ENCODE data around the gene CACNA1E.

The CACNA1E gene

GRCh38 chr1:181483285-181484195 is at the start of gene CACNA1E:
TSS of gene CACNA1E (plus strand) at chr1:181483517. CDS start at chr1:181483745, 228 bp downstream.
- peaks cover 48% of the 10 kb centered on the region for H3K27me3 ChIP-seq (ENCODE audit: low read depth, low read length)
- H3K4me3 ChIP-seq (ENCODE audit: low read depth in 1 of 2, low read length in 2 of 2) = peak within 1 kb of the TSS; percentile 24 to 67
- H3K27ac ChIP-seq (ENCODE audit: low read length) = no peak within 1 kb of the TSS
- H3K9me3 ChIP-seq (ENCODE audit: control insufficient read depth in 1 of 2, low read length in 2 of 2) = no peaks in the 10 kb centered on the region
- H3K4me1 ChIP-seq (ENCODE audit: control insufficient read depth in 1 of 2, insufficient read depth in 2 of 2, low read length in 2 of 2) = peaks cover 0 to 26% of the 10 kb centered on the region in 2 donors
- H3K36me3 ChIP-seq (ENCODE audit: control insufficient read depth in 1 of 2, insufficient read depth in 2 of 2, low read length in 2 of 2) = no peaks in the 10 kb centered on the region

GRCh38 chr1:181433931-181434330 is 49.4 kb upstream of the CACNA1E start:
- Histone ChIP-seq H3K27me3 (ENCODE audit: low read depth, low read length) (peaks cover 4% of the 10 kb centered on the region), H3K27ac (ENCODE audit: low read length) (no peak overlapping the region), H3K4me3 (ENCODE audit: low read depth in 1 of 2, low read length in 2 of 2) (no peak overlapping the region), H3K4me1 (ENCODE audit: control insufficient read depth in 1 of 2, insufficient read depth in 2 of 2, low read length in 2 of 2) (no peaks in the 10 kb centered on the region), H3K9me3 (ENCODE audit: control insufficient read depth in 1 of 2, low read length in 2 of 2) (no peaks in the 10 kb centered on the region), H3K36me3 (ENCODE audit: control insufficient read depth in 1 of 2, insufficient read depth in 2 of 2, low read length in 2 of 2) (no peaks in the 10 kb centered on the region)

- H3K9me3 ChIP-seq (ENCODE audit: control insufficient read depth in 1 of 2, low read length in 2 of 2) = no peaks in the 10 kb centered on the region
- peaks cover 4% of the 10 kb centered on the region for H3K27me3 ChIP-seq (ENCODE audit: low read depth, low read length)
- H3K36me3 ChIP-seq (ENCODE audit: control insufficient read depth in 1 of 2, insufficient read depth in 2 of 2, low read length in 2 of 2) = no peaks in the 10 kb centered on the region
- no peaks in the 10 kb centered on the region for H3K4me1 ChIP-seq (ENCODE audit: control insufficient read depth in 1 of 2, insufficient read depth in 2 of 2, low read length in 2 of 2)
- no peak overlapping the region for H3K27ac ChIP-seq (ENCODE audit: low read length)
- no peak overlapping the region for H3K4me3 ChIP-seq (ENCODE audit: low read depth in 1 of 2, low read length in 2 of 2)
These were observed 45.3 kb upstream of the CACNA1E start for GRCh38 chr1:181438013-181438412.

- Histone ChIP-seq H3K27me3 (ENCODE audit: low read depth, low read length) (no peaks in the 10 kb centered on the region), H3K4me1 (ENCODE audit: control insufficient read depth in 1 of 2, insufficient read depth in 2 of 2, low read length in 2 of 2) (no peaks in the 10 kb centered on the region), H3K9me3 (ENCODE audit: control insufficient read depth in 1 of 2, low read length in 2 of 2) (no peaks in the 10 kb centered on the region), H3K27ac (ENCODE audit: low read length) (no peak overlapping the region), H3K4me3 (ENCODE audit: low read depth in 1 of 2, low read length in 2 of 2) (no peak overlapping the region), H3K36me3 (ENCODE audit: control insufficient read depth in 1 of 2, insufficient read depth in 2 of 2, low read length in 2 of 2) (no peaks in the 10 kb centered on the region)
These were observed 42.8 kb upstream of the CACNA1E start for GRCh38 chr1:181440510-181440909.

GRCh38 chr1:181442181-181442525 is 41.2 kb upstream of the CACNA1E start:
- Histone ChIP-seq H3K27me3 (ENCODE audit: low read depth, low read length) (no peaks in the 10 kb centered on the region), H3K4me1 (ENCODE audit: control insufficient read depth in 1 of 2, insufficient read depth in 2 of 2, low read length in 2 of 2) (no peaks in the 10 kb centered on the region), H3K4me3 (ENCODE audit: low read depth in 1 of 2, low read length in 2 of 2) (no peak overlapping the region), H3K27ac (ENCODE audit: low read length) (no peak overlapping the region), H3K9me3 (ENCODE audit: control insufficient read depth in 1 of 2, low read length in 2 of 2) (no peaks in the 10 kb centered on the region), H3K36me3 (ENCODE audit: control insufficient read depth in 1 of 2, insufficient read depth in 2 of 2, low read length in 2 of 2) (no peaks in the 10 kb centered on the region)

- no peak overlapping the region for H3K4me3 ChIP-seq (ENCODE audit: low read depth in 1 of 2, low read length in 2 of 2)
- H3K4me1 ChIP-seq (ENCODE audit: control insufficient read depth in 1 of 2, insufficient read depth in 2 of 2, low read length in 2 of 2) = no peaks in the 10 kb centered on the region
- H3K27me3 ChIP-seq (ENCODE audit: low read depth, low read length) = no peaks in the 10 kb centered on the region
- H3K9me3 ChIP-seq (ENCODE audit: control insufficient read depth in 1 of 2, low read length in 2 of 2) = no peaks in the 10 kb centered on the region
- no peaks in the 10 kb centered on the region for H3K36me3 ChIP-seq (ENCODE audit: control insufficient read depth in 1 of 2, insufficient read depth in 2 of 2, low read length in 2 of 2)
- no peak overlapping the region for H3K27ac ChIP-seq (ENCODE audit: low read length)
These were observed 40.0 kb upstream of the CACNA1E start for GRCh38 chr1:181443231-181443853.

GRCh38 chr1:181445436-181445835 is 37.9 kb upstream of the CACNA1E start:
- no peak overlapping the region for H3K4me3 ChIP-seq (ENCODE audit: low read depth in 1 of 2, low read length in 2 of 2)
- no peak overlapping the region for H3K27ac ChIP-seq (ENCODE audit: low read length)
- H3K36me3 ChIP-seq (ENCODE audit: control insufficient read depth in 1 of 2, insufficient read depth in 2 of 2, low read length in 2 of 2) = no peaks in the 10 kb centered on the region
- no peaks in the 10 kb centered on the region for H3K27me3 ChIP-seq (ENCODE audit: low read depth, low read length)
- no peaks in the 10 kb centered on the region for H3K9me3 ChIP-seq (ENCODE audit: control insufficient read depth in 1 of 2, low read length in 2 of 2)
- no peaks in the 10 kb centered on the region for H3K4me1 ChIP-seq (ENCODE audit: control insufficient read depth in 1 of 2, insufficient read depth in 2 of 2, low read length in 2 of 2)

- Histone ChIP-seq H3K4me3 (ENCODE audit: low read depth in 1 of 2, low read length in 2 of 2) (no peak overlapping the region), H3K4me1 (ENCODE audit: control insufficient read depth in 1 of 2, insufficient read depth in 2 of 2, low read length in 2 of 2) (no peaks in the 10 kb centered on the region), H3K9me3 (ENCODE audit: control insufficient read depth in 1 of 2, low read length in 2 of 2) (no peaks in the 10 kb centered on the region), H3K27me3 (ENCODE audit: low read depth, low read length) (no peaks in the 10 kb centered on the region), H3K36me3 (ENCODE audit: control insufficient read depth in 1 of 2, insufficient read depth in 2 of 2, low read length in 2 of 2) (no peaks in the 10 kb centered on the region), H3K27ac (ENCODE audit: low read length) (no peak overlapping the region)
These were observed 34.9 kb upstream of the CACNA1E start for GRCh38 chr1:181448461-181448860.

GRCh38 chr1:181451661-181452230 is 31.6 kb upstream of the CACNA1E start:
- no peaks in the 10 kb centered on the region for H3K27me3 ChIP-seq (ENCODE audit: low read depth, low read length)
- H3K36me3 ChIP-seq (ENCODE audit: control insufficient read depth in 1 of 2, insufficient read depth in 2 of 2, low read length in 2 of 2) = no peaks in the 10 kb centered on the region
- no peaks in the 10 kb centered on the region for H3K9me3 ChIP-seq (ENCODE audit: control insufficient read depth in 1 of 2, low read length in 2 of 2)
- H3K4me1 ChIP-seq (ENCODE audit: control insufficient read depth in 1 of 2, insufficient read depth in 2 of 2, low read length in 2 of 2) = no peaks in the 10 kb centered on the region
- no peak overlapping the region for H3K4me3 ChIP-seq (ENCODE audit: low read depth in 1 of 2, low read length in 2 of 2)
- H3K27ac ChIP-seq (ENCODE audit: low read length) = no peak overlapping the region

- Histone ChIP-seq H3K4me1 (ENCODE audit: control insufficient read depth in 1 of 2, insufficient read depth in 2 of 2, low read length in 2 of 2) (no peaks in the 10 kb centered on the region), H3K4me3 (ENCODE audit: low read depth in 1 of 2, low read length in 2 of 2) (no peak overlapping the region), H3K9me3 (ENCODE audit: control insufficient read depth in 1 of 2, low read length in 2 of 2) (peaks cover 0 to 7% of the 10 kb centered on the region in 2 donors), H3K36me3 (ENCODE audit: control insufficient read depth in 1 of 2, insufficient read depth in 2 of 2, low read length in 2 of 2) (no peaks in the 10 kb centered on the region), H3K27me3 (ENCODE audit: low read depth, low read length) (no peaks in the 10 kb centered on the region), H3K27ac (ENCODE audit: low read length) (no peak overlapping the region)
These were observed 30.6 kb upstream of the CACNA1E start for GRCh38 chr1:181452746-181453145.

- peaks cover 0 to 7% of the 10 kb centered on the region in 2 donors for H3K9me3 ChIP-seq (ENCODE audit: control insufficient read depth in 1 of 2, low read length in 2 of 2)
- H3K27me3 ChIP-seq (ENCODE audit: low read depth, low read length) = no peaks in the 10 kb centered on the region
- no peaks in the 10 kb centered on the region for H3K36me3 ChIP-seq (ENCODE audit: control insufficient read depth in 1 of 2, insufficient read depth in 2 of 2, low read length in 2 of 2)
- H3K4me3 ChIP-seq (ENCODE audit: low read depth in 1 of 2, low read length in 2 of 2) = no peak overlapping the region
- H3K4me1 ChIP-seq (ENCODE audit: control insufficient read depth in 1 of 2, insufficient read depth in 2 of 2, low read length in 2 of 2) = no peaks in the 10 kb centered on the region
- no peak overlapping the region for H3K27ac ChIP-seq (ENCODE audit: low read length)
These were observed 29.6 kb upstream of the CACNA1E start for GRCh38 chr1:181453541-181454201.

All from muscle layer of duodenum (tissue), 2 donors.